GM08714 (cell line): ENCODE measurements around the gene CIAPIN1.

ENCODE experiments used
- H3K4me3 ChIP-seq: fragments of 200-500 bp; sonication (Bioruptor generic); 2 replicates; pipeline ENCODE4 v1.5.1; 2014; ENCODE audit warnings: mild to moderate bottlenecking, low read length, inconsistent platforms
- ZNF274 ChIP-seq: IDR thresholded peaks from 2 replicates; pipeline ENCODE4 v1.6.1; 2012; ENCODE audit warnings: mild to moderate bottlenecking, low read depth, low read length

CIAPIN1 gene

DNA sequence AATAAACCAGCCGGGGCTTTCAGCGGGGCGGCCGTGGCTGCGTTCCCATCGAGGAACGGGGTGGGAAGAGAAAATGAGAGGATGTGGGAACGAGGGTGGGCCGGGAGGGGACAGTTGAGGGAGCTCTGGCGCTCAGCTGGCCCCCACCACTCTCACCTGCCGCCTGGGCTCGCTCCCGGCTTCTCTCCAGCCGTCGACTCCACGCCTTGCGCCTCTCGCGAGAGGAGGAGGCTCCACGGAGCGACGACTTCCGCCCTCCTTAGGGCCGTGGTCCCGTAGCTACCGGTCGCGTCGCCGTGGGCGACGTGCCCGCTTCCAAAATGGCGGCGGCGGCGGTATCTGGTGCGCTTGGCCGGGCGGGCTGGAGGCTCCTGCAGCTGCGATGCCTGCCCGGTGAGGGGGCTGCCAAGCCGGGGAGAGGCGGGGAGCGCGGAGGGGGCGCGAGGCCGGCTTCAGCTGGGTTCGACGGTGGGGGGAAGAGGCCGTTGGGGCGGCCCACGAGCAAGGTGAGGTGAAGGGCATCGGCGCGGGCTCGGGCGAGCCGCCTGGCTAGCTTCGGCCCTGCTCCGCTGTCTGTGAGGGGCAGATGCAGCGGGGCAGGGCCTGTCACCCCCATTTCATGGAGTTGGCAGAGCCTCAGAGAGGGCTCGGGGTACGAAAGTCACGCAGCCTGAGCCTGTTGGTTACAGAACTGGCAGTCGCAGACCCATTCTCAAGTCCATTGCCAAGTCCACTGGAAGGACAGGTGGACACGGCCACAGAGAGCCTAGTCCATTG is at the start of gene CIAPIN1, which contains the start of gene COQ9:
TSS of gene CIAPIN1 (minus strand) at position 200 of the 777 bp plus-strand sequence. CDS start 6,457 bp downstream, outside the sequence.
TSS of gene COQ9 (plus strand) at position 294 of the 777 bp plus-strand sequence. CDS start at position 321, 27 bp downstream.
- peak within 1 kb of the TSS; percentile 83 for H3K4me3 ChIP-seq
- no peak for TF ChIP-seq ZNF274

DNA sequence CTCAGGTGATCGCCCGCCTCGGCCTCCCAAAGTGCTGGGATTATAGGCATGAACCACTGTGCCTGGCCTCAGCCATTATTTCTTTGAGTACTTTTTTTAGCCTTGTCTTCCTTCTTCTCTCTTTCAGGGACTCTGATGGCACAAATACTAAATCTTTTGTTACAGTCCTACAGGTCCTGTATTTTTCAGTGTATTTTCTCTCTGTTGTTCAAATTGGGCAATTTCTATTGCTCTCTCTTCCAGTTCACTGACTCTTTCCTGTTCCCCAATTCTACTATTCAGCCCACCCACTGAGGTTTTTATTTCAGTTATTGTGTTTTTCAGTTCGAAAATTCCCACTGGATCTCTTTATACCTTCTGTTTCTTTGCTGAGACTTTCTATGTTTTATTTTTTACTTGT is 46.6 kb upstream of the CIAPIN1 start:
- TF ChIP-seq ZNF274, result no peak
- no peak overlapping the region for H3K4me3 ChIP-seq

DNA sequence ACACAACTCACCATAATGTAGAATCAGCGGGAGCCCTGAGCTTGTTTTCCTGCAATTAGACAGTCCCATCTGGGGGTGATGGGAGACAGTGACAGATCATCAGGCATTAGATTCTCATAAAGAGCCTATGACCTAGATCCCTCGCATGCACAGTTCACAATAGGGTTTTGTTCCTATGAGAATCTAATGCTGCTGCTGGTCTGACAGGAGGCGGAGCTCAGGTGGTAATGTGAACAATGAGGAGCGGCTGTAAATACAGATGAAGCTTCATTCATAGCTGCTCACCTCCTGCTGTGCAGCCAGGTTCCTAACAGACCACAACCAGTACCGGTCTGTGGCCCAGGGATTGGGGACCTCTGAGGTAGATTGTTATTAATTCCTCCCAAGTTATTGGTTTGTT is 42.0 kb upstream of the CIAPIN1 start:
- no peak overlapping the region for H3K4me3 ChIP-seq
- TF ChIP-seq ZNF274, result no peak

DNA sequence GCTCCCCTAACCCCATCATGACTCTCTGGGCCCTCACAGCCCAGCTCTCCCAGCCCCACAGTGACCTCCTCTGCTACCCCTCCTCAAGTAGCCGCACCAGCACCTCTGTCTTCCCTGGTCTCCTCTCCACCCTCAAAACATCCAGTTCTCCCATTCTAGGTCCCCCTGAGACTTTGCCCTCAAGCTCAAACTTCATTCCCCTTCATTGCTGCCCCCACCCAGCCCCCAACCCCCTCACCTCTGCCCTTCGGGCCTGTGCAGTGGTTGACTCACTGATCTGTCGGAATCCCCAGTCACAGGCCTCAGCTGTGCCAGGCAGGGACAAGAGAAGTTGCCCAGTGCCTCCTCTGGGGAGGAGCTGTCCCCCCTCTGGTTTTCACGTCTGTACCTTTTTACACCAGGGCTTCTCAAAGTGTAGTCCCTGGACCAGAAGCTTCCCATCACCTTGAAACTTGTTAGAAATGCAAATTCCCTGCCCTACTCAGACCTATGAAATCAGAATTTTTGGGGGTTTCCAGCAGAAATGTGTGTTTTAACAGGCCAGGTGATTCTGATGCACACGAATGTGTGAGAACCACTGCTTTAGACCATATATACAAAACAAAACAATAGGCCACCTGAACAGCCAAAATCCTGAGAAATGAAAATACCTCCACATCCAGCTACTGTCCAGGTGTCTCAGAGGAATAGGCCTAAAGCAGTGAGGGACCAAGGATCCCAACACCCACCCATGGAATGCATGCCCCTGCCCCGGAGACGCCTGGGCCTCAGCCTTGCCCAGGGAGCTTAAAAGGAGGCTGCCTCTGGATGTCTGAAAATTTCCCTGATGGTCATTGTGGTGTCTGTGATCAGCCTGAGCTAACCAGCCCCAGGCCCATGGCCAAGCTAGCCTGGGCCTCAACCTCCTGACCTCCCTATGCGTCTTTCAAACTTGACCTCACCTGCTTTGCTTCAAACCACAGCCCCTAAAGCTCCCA is 40.0 kb upstream of the CIAPIN1 start:
- peak overlapping the region; percentile 20; the same call in 1 of the 2 replicates for H3K4me3 ChIP-seq
- TF ChIP-seq ZNF274, result no peak

DNA sequence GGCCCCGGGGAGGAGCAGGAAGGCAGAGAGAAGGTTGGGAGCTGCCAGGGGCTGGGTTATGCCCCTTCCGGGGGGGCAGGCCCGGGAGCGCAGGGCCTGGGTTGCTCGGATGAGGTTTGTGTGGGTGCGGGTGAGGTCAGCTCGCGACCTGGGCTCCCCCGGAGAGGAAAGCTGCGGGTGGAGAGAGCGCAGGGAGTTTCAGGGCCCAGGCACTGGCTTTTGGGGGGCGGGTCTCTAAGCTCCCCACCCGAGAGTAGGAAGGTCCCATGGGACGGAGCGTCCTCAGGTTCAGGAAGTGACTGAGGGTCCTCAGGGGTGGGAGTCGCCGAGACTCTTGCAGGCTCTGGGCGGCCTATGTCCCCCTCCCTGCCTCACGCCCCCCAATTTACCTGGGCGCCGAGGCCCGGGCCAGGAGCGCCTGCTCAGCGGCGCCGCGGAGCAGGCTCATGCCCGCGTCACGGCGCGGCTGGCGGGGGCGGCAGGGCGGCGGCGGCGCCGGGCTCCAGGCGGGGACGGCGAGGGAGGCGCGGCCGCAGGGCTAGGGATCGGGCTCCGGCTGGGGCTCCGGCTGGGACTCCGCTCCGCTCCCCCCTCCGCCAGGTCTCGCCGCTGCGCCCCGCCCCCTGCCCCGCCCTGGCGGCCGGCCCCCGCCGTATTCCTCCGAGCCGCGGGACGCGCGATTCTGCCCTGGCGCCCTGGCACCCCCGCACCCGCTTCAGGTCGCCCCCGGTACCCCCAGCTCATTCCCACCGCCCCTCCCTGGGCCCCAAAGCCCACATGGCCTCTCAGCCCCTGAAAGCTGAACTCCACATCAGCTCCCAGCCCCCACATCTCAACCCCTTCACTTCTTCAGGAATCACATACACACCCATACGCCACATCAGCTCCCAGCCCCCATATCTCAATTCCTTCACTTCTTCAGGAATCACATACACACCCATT is 39.0 kb upstream of the CIAPIN1 start, which contains the start of gene DOK4:
TSS of gene DOK4 (minus strand) at position 578 of the 942 bp plus-strand sequence. CDS start 6,986 bp downstream, outside the sequence.
- TF ChIP-seq ZNF274, result no peak
- peak within 1 kb of the TSS; percentile 63 for H3K4me3 ChIP-seq

DNA sequence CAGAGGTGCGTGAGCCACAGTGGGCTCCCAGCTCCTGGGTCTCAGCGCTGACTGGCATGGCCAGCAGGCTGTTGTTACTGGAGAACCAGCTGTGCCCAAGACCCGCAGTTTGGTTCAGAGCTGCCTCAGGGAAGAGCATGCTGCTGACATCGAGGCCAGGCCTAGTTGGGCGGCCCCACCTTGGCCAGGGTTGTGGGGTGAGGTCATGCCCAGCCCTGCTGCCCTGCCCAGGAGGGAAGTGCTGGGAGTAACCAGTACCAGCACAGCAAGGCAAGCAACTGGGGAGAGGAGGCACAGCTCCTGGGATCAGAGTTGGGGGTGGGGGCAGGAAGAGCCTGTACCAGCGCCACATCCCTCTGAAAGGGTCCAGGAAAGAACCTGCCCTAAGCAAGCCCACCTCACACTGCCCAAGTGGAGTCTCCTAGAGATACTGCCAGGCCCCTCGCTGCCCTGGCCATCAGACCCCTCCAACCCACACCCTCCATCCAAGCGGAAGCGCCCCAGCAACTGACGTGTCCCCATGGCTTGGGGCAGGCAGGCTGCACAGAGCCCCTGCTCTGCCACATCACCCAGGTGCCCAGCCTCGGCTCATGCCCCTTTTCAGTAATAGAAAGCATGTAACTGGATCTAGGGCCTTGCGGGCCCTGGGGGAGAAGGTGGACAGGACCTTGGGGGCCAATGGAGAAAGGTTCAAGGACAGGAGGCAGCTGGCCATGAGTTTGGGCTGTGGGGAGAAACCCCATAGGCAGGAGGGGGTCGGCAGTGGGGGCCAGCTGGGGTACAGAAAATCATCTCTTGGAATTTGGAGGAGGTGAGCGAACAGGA is 38.1 kb upstream of the CIAPIN1 start:
- no peak for TF ChIP-seq ZNF274
- peak overlapping the region; percentile 63; the same call in 1 of the 2 replicates for H3K4me3 ChIP-seq

DNA sequence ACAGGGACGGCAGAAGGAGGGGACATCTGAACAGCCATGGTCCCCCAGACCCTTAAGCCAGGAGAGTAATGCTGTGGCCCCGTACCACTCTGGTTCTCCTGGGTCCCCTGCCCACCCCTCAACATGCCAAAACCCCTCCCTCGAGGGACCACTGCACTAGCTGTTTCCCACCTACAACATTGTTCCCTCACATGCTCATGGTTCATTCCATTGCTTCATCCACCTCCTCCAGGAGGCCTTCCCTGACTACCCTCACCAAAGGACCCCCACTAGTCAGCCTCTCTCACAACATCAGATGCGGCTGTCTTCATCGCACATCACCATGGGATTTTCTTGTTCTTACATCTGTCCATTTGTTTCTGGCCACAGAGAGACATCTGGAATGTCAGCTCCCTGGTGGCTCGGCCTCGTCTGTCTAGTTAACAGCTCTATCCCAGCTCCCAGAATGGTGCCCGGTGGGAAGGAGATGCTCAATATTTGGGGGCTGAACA is 37.4 kb upstream of the CIAPIN1 start:
- no peak for TF ChIP-seq ZNF274
- no peak overlapping the region for H3K4me3 ChIP-seq

DNA sequence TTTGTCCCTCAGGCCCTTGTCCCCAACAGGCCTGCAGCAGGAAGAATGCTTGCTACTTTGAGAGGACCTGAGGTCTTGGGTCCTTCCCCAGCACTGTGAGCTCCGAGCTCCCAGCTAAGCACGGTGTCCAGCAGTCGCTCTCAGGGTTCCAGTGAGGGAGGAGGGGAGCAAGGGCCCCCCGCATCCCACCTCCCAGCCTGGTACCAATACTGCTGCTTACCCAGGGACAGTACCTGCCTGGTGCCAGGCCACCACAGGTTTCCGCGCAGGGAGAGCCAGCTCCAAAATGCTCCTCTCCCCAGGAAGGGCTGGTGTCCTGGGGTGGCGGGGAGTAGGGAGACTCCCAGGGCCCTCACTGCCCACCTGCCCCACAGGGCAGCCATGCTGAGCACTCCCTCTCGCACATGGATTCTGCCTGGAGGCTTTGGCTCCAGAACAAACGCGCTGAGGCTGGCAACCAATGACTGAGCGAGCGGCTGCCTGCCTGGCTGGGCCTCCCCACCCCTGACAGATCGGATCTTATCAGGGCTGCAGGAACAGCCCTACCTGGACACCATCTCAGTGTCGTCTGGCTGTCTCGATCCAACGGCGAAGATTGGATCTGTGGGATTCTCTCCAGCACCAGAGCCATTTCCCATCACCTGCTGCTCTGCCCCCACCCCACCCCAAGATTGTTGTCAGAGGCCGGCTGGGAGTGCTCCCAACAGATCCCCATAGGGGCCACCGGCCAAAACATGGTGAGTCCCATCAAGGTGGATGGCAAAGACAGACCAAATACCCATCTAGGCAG is 36.7 kb upstream of the CIAPIN1 start:
- no peak overlapping the region for H3K4me3 ChIP-seq
- TF ChIP-seq ZNF274, result no peak

DNA sequence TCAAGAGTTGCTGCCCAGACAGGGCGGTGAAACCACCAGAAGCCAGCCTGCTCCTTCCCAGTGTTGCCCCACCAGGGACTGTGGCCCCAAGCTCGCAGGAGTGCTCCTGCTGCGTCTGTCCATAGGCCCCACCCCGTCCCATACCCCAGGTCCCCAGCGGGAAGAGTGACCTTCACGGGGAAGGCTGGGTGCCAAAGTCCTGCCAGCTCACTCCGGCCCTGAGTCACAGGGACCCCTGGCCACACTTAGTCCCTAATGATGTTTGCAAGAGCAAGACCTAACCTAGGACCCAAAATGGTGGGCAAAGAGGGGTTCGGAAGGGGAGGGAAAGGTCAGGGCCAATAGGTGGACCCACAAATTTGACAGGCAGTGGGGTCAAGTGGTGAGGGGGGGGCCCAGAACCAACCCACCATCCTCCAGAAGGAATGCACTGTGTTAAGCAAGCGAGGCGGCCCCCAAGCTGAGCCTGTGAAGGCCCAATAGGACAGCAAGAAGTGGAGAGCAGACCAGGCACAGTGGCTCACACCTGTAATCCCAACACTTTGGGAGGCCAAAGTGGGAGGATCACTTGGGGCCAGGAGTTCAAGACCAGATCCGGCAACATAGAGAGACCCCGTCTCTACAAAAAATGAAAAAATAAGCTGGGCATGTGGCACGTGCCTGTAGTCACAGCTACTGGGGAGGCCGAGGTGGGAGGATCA is 35.8 kb upstream of the CIAPIN1 start:
- no peak overlapping the region for H3K4me3 ChIP-seq
- no peak for TF ChIP-seq ZNF274

DNA sequence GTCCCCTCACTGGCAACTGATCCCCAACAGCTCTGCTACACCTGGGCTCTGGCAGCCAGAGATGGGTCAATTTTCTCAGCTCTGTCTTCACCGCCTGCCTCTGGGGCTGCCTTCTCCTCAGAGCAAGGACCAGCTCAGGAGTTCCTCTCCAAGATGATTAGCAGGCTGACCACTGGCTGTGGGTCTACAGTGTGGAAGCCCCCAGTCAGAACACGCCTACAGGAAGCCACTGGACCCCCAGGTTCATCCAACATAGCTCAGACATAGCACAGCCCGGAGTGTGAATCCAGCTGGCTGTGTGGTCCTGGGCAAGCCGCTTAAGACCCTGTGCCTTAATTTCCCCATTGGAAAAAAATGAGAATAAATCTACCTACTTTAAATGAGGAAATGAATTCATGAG is 34.2 kb upstream of the CIAPIN1 start:
- H3K4me3 ChIP-seq, result no peak overlapping the region
- TF ChIP-seq ZNF274, result no peak

DNA sequence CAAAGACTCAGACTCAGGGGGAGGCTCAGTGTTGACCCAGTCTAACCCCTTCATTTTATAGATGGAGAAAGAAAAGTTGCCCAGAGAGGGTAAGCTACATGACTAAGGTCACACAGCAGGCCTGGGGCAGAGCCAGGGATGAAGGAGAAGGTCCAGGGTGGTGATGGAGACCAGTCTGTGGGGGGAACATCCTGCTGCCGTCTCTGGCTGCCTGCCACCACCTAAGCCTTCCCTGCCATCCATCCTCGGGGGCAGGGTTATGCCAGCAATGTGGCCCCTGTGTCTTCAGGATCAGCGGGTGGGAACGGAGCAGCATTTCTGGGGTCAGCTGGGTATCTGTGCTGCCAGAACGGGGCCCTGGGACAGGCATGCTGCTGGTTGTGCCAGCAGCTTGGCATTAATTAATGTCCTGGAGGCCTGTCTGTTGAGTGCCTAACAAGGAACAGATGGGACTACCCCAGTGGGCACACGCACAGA is 33.6 kb upstream of the CIAPIN1 start:
- no peak overlapping the region for H3K4me3 ChIP-seq

More for the DNA sequence above, 33.6 kb upstream of the CIAPIN1 start:
- no peak for TF ChIP-seq ZNF274
